Trophoblast cell (in vitro differentiated cells and primary cell): ENCODE measurements around the gene HOXA5.

Experiments used
- DNase-seq, 2 donors: peaks; one replicate each; pipeline ENCODE4 v3.0.0-alpha.2; 2016
- H2AFZ ChIP-seq: 2 replicates; pipeline ENCODE4 v1.6.1; 2013; ENCODE audit warnings: low read length, moderate library complexity, mild to moderate bottlenecking; ENCODE audit not compliant: insufficient read depth, poor library complexity
- H2AK5ac ChIP-seq: 2 replicates; pipeline ENCODE4 v1.6.1; 2013; ENCODE audit warnings: mild to moderate bottlenecking, low read length
- H2BK120ac ChIP-seq: 2 replicates; pipeline ENCODE4 v1.6.1; 2013; ENCODE audit warnings: low read length, mild to moderate bottlenecking, moderate library complexity; ENCODE audit not compliant: insufficient read depth, poor library complexity
- H2BK12ac ChIP-seq: 2 replicates; pipeline ENCODE4 v1.6.1; 2013; ENCODE audit warnings: mild to moderate bottlenecking, low read length, moderate library complexity
- H2BK5ac ChIP-seq: 2 replicates; pipeline ENCODE4 v1.6.1; 2013; ENCODE audit warnings: low read length, low read depth, moderate library complexity, mild to moderate bottlenecking; ENCODE audit not compliant: poor library complexity
- H3K14ac ChIP-seq: 2 replicates; pipeline ENCODE4 v1.6.1; 2013; ENCODE audit warnings: mild to moderate bottlenecking, low read length
- H3K18ac ChIP-seq: 2 replicates; pipeline ENCODE4 v1.6.1; 2013; ENCODE audit warnings: mild to moderate bottlenecking, low read length
- H3K23ac ChIP-seq: 2 replicates; pipeline ENCODE4 v1.6.1; 2013; ENCODE audit warnings: low read length
- H3K27ac ChIP-seq: 2 replicates; pipeline ENCODE4 v1.5.1; 2013; ENCODE audit warnings: low read depth, mild to moderate bottlenecking, inconsistent platforms, low read length, moderate library complexity
- H3K27me3 ChIP-seq: 2 replicates; pipeline ENCODE4 v1.6.1; 2013; ENCODE audit warnings: inconsistent platforms, mild to moderate bottlenecking, low read length, moderate library complexity; ENCODE audit not compliant: insufficient read depth
- H3K36me3 ChIP-seq, 2 experiments: 1 replicate in 1 of 2; 2 replicates in 1 of 2; pipeline ENCODE4 v1.6.1; 2013; ENCODE audit warnings: low read length in 2 of 2, mild to moderate bottlenecking in 2 of 2, moderate library complexity in 1 of 2; ENCODE audit not compliant: insufficient read depth in 2 of 2, control insufficient read depth in 1 of 2
- H3K4ac ChIP-seq: 2 replicates; pipeline ENCODE4 v1.6.1; 2013; ENCODE audit warnings: low read depth, mild to moderate bottlenecking, low read length, moderate library complexity
- H3K4me1 ChIP-seq, 2 experiments: 1 replicate in 1 of 2; 2 replicates in 1 of 2; pipeline ENCODE4 v1.6.1; 2013; ENCODE audit warnings: low read length in 2 of 2, mild to moderate bottlenecking in 2 of 2, moderate library complexity in 1 of 2; ENCODE audit not compliant: insufficient read depth in 2 of 2, control insufficient read depth in 1 of 2
- H3K4me2 ChIP-seq: 2 replicates; pipeline ENCODE4 v1.6.1; 2013; ENCODE audit warnings: inconsistent platforms, mild to moderate bottlenecking, low read length, moderate library complexity
- H3K4me3 ChIP-seq: 2 replicates; pipeline ENCODE4 v1.5.1; 2013; ENCODE audit warnings: mild to moderate bottlenecking, low read depth, low read length, inconsistent platforms
- H3K79me1 ChIP-seq: one replicate; pipeline ENCODE4 v1.6.1; 2013; ENCODE audit warnings: low read length
- H3K79me2 ChIP-seq: 2 replicates; pipeline ENCODE4 v1.6.1; 2013; ENCODE audit warnings: low read length, mild to moderate bottlenecking; ENCODE audit not compliant: control insufficient read depth, insufficient read depth, poor library complexity
- H3K9ac ChIP-seq: 2 replicates; pipeline ENCODE4 v1.6.1; 2013; ENCODE audit warnings: mild to moderate bottlenecking, low read length
- H3K9me3 ChIP-seq: 2 replicates; pipeline ENCODE4 v1.6.1; 2013; ENCODE audit warnings: low read depth, mild to moderate bottlenecking, control low read depth, inconsistent platforms, low read length; ENCODE audit not compliant: insufficient read depth
- H4K12ac ChIP-seq: 2 replicates; pipeline ENCODE4 v1.6.1; 2013; ENCODE audit warnings: low read depth, mild to moderate bottlenecking, low read length, moderate library complexity
- H4K8ac ChIP-seq: 2 replicates; pipeline ENCODE4 v1.6.1; 2013; ENCODE audit warnings: low read depth, mild to moderate bottlenecking, low read length, moderate library complexity
- H4K91ac ChIP-seq: one replicate; pipeline ENCODE4 v1.6.1; 2013; ENCODE audit warnings: low read depth, mild to moderate bottlenecking, low read length, moderate library complexity
- WGBS: extraction: QIAGEN DNeasy Blood & Tissue Kit; methylation state at CpG from one replicate; pipeline ENCODE4 v1.1.7; 2013; ENCODE audit warnings: missing lambda C conversion rate; ENCODE audit not compliant: insufficient read length, insufficient coverage; ENCODE audit errors: extremely low coverage; 5-methylcytosine and 5-hydroxymethylcytosine counted together

The HOXA5 gene

DNA sequence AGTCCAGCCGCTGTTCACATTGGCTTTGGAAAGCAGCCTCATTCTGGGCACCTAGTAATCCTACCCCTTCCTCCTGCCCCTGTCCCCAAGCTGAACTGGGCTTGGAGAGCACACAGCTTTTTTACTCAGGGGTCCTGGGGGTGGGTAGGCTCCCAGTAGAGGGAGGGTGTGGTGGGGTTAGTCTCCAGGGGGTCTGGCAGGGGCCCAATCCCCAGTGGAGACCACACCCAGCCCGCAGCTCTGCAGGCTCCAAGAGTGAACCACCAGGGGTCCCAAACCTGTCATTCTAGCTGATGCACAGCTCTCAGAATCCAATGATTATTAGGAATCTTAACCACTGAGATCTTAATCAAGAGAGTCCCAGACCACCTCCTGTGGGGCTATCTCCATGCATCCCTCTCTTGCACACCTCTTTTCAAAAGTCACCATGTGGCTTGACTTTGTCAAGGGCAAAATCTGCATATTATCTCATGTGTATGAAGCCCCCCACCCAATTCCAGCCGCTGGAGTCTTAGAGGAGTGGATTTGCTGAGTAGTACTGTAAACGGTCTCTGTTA is 38.9 kb upstream of the HOXA5 start:
- Histone ChIP-seq H4K8ac (no peak overlapping the region), H4K91ac (no peak overlapping the region), H3K27ac (no peak overlapping the region), H3K27me3 (peaks cover 83% of the 10 kb centered on the region), H3K4me3 (no peak overlapping the region), H2AFZ (no peak overlapping the region), H2BK12ac (no peak overlapping the region), H2AK5ac (no peak overlapping the region), H3K9me3 (peaks cover 19% of the 10 kb centered on the region), H3K79me2 (no peaks in the 10 kb centered on the region), H3K4me1 (peaks cover 18 to 21% of the 10 kb centered on the region in 2 experiments), H2BK120ac (no peak overlapping the region), H4K12ac (no peak overlapping the region), H3K14ac (no peak overlapping the region), H3K79me1 (no peaks in the 10 kb centered on the region), H3K23ac (no peak overlapping the region), H3K4ac (no peak overlapping the region), H2BK5ac (no peak overlapping the region), H3K4me2 (no peak overlapping the region), H3K9ac (no peak overlapping the region), H3K36me3 (no peaks in the 10 kb centered on the region), H3K18ac (no peak overlapping the region)
- WGBS: no CpG with 5 or more reads among the region's 4 CpGs
- DNase-seq: no peak

DNA sequence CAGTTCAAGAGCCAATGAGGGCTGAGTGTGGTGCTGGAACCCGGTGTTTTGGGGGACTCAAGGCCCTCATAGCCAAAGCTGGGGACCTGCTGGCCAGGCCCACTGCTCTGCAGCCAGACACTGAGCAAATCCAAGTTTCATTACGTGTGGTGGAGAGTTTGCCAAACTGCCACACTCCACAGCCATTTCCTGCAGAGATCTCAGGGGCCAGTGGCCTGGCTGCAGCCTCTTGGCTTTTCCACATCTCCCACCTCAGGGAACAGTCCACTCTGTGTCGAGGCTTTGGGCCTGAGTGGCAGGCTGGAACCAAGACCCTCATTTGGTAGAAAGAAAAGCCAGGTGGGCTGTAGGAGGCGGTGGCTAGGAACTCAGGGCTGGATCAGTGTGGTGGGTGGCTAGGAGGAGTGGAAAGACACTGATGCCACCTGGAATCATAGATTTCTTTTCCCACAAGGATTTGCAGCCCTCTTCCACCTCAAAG is 38.4 kb upstream of the HOXA5 start:
- Histone ChIP-seq H3K9ac (no peak overlapping the region), H3K36me3 (no peaks in the 10 kb centered on the region), H3K4me2 (no peak overlapping the region), H3K79me2 (no peaks in the 10 kb centered on the region), H3K9me3 (peaks cover 21% of the 10 kb centered on the region), H2BK12ac (no peak overlapping the region), H2BK5ac (no peak overlapping the region), H4K8ac (no peak overlapping the region), H4K12ac (no peak overlapping the region), H3K23ac (no peak overlapping the region), H4K91ac (no peak overlapping the region), H2BK120ac (no peak overlapping the region), H3K18ac (no peak overlapping the region), H3K4me1 (peaks cover 18 to 21% of the 10 kb centered on the region in 2 experiments), H3K27ac (no peak overlapping the region), H3K4me3 (no peak overlapping the region), H3K14ac (no peak overlapping the region), H3K27me3 (peaks cover 84% of the 10 kb centered on the region), H3K4ac (no peak overlapping the region), H3K79me1 (no peaks in the 10 kb centered on the region), H2AFZ (no peak overlapping the region), H2AK5ac (no peak overlapping the region)
- no CpG with 5 or more reads among the region's 4 CpGs for WGBS
- no peak for DNase-seq

DNA sequence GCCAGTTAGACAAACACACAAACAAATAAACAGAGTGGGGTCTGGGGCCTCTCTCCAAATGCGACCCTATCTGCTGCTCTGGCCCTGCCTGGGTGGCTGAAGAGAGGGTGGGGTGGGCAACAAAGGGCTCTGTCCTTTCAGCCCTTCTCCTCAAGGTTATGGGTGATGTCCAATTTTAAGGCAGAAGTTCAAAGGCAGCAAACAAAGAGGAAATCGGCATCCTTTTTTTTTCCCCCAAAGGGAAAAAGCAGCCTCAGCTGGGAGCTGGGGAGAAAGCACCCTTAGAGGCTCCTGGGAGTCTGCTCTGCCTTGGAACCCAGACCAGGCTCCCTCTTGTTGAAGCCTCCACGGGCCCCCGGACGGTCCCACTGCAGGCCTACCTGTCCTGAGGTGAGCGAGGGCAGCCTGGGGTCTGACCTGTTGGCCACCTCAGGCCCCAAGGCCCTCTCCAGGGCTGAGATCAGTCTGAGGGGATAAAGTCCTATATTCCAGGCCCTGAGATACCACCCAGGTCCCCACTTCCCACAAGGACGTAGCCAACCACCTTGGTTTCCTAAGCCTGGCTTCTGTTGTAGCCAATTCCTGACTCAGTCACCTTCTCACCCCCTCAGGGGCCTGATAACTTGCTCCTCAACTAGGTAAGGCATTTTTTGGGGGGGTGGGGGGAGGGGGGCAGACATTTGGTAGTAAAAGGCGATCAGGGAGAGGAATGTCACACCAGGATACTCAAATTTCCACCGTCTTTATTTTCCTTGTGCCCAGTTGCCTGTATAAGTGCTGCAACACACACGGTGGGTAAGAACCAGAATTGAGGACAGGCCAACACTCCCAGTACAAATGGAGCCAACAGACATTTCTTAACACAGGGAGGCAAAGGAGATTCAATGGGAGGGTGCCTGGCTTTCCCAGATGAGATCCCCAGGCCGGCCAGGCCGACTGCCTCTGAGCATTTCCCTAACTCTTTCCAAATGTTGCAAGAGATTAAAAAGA is 37.2 kb upstream of the HOXA5 start:
- no peak overlapping the region for H3K4me2 ChIP-seq
- no peak overlapping the region for H3K27ac ChIP-seq
- H2BK5ac ChIP-seq: no peak overlapping the region
- H3K14ac ChIP-seq: no peak overlapping the region
- peaks cover 24% of the 10 kb centered on the region for H3K9me3 ChIP-seq
- H3K4me3 ChIP-seq: no peak overlapping the region
- no peak for DNase-seq
- no peak overlapping the region for H4K12ac ChIP-seq
- no peak overlapping the region for H2AFZ ChIP-seq
- no peak overlapping the region for H3K18ac ChIP-seq
- H4K8ac ChIP-seq: no peak overlapping the region
- H2AK5ac ChIP-seq: no peak overlapping the region
- H3K79me1 ChIP-seq: no peaks in the 10 kb centered on the region
- no peak overlapping the region for H4K91ac ChIP-seq
- no peak overlapping the region for H3K9ac ChIP-seq
- H2BK120ac ChIP-seq: no peak overlapping the region
- H3K27me3 ChIP-seq: peaks cover 87% of the 10 kb centered on the region
- no peak overlapping the region for H3K23ac ChIP-seq
- no peak overlapping the region for H2BK12ac ChIP-seq
- H3K4me1 ChIP-seq: peaks cover 18 to 21% of the 10 kb centered on the region in 2 experiments
- no peak overlapping the region for H3K4ac ChIP-seq
- WGBS: no CpG with 5 or more reads among the region's 12 CpGs
- no peaks in the 10 kb centered on the region for H3K36me3 ChIP-seq
- H3K79me2 ChIP-seq: no peaks in the 10 kb centered on the region

DNA sequence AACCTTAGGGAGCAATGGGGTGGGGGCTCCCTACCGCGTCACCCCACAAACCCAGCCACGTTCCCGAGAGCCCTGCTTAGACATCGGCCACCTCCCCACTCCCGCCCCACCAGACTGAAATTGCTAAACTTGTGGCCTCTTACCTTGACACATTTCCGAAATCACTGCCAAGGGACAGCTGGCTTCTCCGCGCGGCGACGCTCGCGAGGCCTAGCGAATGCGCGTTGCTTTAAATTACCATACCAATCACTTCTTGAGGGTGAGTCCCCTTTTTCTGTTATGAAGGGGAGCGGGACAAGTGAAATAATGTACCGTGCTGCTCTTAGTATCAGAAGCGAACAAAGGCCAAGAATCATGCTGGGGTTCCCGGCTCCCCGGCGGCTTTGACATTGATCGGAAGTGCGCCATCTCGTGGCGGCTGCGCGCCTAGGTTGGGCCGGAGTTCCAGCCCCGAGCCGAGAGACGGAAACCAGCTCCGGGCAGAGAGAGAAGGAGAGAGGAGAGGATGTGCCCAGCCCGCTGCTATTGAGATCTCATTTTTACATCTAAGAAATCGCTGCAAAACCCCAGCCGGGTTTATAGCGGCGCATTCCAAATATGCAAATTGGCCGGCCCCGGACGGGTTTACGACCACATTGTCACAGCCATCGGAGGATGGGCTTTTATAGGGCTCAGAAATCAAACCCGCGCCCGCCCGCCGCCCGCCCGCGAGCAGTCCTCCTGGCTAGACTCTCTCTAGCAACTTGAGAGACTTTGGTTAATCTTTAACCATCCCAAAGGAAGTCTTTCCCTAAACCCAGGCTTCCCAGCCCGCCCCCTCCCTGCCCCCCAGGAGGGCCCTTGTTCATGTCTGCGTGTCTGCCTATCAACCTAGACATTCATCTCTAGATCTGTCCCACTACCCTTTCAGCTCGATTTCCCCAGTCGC is 36.3 kb upstream of the HOXA5 start:
- WGBS: no CpG with 5 or more reads among the region's 56 CpGs
- no peak overlapping the region for H4K8ac ChIP-seq
- no peaks in the 10 kb centered on the region for H3K79me1 ChIP-seq
- H2BK12ac ChIP-seq: no peak overlapping the region
- H4K91ac ChIP-seq: no peak overlapping the region
- no peak overlapping the region for H3K23ac ChIP-seq
- no peak overlapping the region for H3K4ac ChIP-seq
- peak overlapping the region; percentile 20 for H3K4me2 ChIP-seq
- no peak overlapping the region for H2BK120ac ChIP-seq
- no peaks in the 10 kb centered on the region for H3K36me3 ChIP-seq
- H3K9me3 ChIP-seq: peaks cover 27% of the 10 kb centered on the region
- no peak overlapping the region for H3K4me3 ChIP-seq
- peak in 1 of 2 donors; percentile 55 for DNase-seq
- no peak overlapping the region for H3K9ac ChIP-seq
- H3K4me1 ChIP-seq: peaks cover 12 to 14% of the 10 kb centered on the region in 2 experiments
- H4K12ac ChIP-seq: no peak overlapping the region
- H2AFZ ChIP-seq: no peak overlapping the region
- peaks cover 87% of the 10 kb centered on the region for H3K27me3 ChIP-seq
- H2BK5ac ChIP-seq: no peak overlapping the region
- H3K79me2 ChIP-seq: no peaks in the 10 kb centered on the region
- no peak overlapping the region for H3K27ac ChIP-seq
- H3K14ac ChIP-seq: no peak overlapping the region
- no peak overlapping the region for H3K18ac ChIP-seq
- no peak overlapping the region for H2AK5ac ChIP-seq
